HG03280 (cell line): ENCODE measurements around the gene SAFB.

Source experiments
- ATAC-seq: cut with Tn5 transposase; IDR thresholded peaks from one replicate; pipeline ENCODE4 v1.9.1; 2021; ENCODE audit warnings: mild to moderate bottlenecking, moderate library complexity; ENCODE audit not compliant: unreplicated experiment

Gene SAFB

DNA sequence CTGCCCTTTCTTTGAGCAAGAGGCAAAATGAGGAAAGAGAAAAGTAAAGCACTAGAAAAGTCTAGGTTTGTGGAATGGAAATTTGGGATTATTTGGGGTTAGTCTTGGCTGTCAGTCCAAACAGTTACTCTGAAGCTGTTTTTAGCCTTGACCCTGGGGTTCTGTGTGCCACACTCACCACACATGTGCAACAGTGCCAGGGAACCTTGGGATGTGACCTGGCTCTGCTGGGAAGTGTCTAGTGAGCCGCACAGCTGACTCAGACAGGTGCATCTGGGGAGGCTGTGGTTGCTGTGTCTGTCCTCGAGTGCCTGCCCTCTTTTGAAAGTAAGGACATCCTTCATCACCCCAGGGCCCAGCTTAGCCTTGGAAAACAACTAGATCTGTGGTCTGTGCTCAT is 41.6 kb downstream of the SAFB start:
- no peak for ATAC-seq

DNA sequence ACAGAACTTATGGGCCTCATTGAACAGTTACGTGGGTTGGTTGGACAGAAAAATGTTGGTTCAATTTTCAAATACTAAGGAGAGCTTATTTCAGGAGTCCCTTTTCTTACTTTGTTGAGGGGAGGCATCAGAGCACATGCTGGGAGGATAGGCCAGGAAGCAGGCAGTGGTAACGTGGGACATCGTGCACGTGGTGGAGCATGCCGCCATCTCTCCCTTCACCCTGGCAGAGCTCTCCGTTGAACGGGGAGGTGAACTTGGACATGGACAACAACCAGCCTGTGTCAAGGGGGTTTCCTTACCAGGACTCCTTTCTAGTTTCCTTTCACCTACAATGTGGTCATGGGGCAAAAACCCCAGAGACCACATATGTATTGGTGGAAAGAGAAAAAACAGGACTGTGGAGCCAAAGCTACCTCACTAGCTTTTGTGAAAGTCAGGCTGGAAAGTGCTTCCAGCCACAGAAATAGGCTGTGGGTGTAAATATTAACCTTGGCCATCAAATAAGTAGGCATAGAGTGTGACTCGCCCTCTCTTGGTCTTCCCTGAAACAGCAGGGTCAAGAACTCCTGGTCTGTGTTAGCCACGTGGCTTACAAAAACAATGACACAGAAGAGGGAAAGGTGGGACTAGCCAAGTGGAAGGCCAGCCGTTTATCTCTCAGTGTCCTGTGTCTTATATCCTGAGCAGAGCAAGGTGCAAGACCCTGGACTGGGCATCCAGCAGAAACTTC is 43.1 kb downstream of the SAFB start:
- ATAC-seq, result no peak

DNA sequence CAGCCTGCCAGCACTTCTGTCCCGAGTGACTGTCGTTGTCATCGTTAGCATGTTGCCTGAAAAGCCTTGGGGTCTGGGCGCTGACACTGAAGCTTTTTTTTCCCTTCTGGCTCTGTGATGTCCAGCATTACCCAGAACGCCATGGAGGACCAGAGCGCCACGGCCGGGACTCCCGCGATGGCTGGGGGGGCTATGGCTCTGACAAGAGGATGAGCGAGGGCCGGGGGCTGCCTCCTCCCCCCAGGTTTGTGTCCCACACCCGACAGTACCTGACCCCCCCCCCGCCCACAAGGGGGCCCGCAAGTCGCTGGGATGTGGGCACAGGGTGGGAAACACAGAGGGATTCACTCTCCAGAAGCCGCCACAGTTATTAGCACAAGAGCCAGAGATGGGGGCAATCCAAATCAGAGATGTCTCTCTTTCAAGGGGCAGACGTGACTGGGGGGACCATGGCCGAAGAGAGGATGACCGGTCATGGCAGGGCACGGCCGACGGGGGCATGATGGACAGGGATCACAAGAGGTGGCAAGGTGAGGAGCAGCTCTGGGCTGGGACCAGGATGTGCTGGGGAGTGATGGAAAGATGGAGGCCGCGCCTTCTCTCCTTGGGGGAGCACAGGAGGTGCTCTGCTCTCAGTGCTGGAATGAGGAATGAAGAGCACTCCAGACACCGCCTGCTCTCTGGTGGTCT is 44.2 kb downstream of the SAFB start:
- ATAC-seq, result no peak

DNA sequence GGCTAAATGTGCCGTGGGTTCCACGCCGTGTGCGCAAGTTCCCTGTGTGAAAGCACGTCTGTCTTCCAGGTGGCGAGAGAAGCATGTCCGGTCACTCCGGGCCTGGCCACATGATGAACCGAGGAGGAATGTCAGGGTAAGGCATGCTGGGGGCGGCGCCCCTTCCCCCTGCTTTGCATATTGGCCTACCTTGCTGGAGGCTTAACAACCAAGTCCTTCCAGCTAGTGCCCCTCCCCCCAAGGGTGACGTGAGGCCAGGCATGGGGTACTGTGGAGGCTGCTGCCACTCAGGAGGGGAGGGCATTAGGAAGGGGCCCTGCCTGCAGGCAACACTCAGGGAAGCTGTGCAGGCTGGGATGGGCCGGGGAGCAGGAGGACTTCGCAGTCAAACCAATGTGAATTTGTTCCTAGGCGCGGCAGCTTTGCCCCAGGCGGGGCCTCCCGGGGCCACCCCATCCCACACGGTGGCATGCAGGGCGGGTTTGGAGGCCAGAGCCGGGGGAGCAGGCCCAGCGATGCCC is 44.9 kb downstream of the SAFB start:
- ATAC-seq, result no peak

DNA sequence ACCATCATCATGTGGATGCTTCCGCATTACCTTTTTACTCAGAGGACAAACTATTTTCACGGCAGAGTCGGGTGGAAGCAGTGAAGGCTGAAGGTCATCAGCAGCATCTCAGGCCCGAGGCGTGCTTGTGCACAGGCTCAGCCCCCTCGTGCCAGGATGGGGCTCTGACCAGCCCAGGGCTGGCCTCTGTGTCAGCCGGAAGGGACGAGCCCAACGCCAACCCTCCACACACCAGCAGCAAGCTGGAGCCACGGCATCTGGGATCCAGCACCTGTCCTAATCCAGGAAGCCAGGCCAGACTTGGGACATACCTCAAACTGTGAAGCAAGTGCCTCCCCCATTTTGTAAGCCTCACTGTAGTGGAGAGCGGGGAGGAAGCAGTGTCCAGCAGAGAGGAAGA is 46.3 kb downstream of the SAFB start:
- no peak for ATAC-seq

DNA sequence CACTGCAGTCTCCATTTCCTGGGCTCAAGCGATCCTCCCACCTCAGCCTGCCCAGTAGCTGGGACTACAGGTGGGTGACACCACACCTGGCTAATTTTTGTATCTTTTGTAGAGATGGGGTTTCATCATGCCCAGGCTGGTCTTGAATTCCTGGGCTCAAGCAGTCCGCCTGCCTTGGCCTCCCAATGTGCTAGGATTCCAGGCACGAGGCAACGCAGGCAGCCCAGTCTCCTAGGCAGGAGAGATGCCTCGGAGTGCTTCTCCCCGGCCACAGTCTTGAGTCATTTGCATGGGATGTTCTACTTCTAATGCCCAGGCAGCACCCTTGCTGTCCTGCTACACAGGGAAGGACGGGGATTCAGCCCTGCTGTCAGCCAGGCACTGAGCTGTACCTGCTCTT is 48.7 kb downstream of the SAFB start:
- ATAC-seq, result no peak

DNA sequence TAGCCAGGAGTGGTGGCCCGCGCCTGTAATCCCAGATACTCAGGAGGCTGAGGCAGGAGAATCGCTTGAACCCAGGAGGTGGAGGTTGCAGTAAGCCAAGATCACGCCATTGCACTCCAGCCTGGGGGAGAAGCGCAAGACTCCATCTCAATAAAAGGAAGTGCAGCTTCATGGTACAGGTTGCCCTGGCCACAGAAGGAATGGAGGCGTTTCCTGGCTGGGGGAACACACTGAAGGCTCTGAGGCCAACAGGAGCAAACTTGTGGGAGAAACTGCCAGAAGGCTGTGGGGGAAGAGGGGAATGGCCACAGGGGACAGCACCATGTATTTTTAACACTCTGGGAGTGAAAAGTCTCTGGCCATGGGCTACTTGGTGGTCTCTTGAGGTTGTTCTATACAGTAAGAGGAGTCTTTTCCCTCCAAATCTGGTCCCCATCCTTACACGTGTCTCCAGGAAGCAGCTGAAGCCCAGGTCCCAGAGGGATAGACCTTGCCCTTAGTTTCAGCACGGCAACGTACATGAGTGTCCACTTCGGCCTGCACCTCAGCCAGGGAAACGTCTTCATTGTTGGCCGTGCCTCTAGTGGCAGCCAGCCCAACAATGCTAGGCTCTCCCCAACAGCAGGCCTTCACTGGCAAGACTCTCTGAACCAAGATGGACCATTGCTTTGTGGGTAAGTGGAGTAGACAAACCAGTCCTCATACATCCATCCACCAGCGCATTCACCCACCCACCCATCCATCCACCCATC is 50.0 kb downstream of the SAFB start:
- no peak for ATAC-seq

DNA sequence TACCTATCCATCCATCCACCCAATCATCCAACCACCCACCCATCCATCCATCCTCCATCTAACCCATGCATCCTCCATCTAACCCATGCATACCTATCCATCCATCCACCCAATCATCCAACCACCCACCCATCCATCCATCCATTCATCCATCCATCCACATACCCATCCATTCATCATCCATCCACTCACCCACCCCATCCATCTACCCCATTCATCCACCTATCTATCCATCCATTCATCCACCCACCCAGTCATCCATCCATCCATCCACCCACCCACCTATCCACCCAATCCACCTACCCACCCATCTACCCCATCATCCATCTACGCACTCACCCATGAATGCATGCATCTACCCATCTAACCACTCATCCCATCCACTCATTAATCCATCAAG is 50.9 kb downstream of the SAFB start:
- ATAC-seq, result no peak

DNA sequence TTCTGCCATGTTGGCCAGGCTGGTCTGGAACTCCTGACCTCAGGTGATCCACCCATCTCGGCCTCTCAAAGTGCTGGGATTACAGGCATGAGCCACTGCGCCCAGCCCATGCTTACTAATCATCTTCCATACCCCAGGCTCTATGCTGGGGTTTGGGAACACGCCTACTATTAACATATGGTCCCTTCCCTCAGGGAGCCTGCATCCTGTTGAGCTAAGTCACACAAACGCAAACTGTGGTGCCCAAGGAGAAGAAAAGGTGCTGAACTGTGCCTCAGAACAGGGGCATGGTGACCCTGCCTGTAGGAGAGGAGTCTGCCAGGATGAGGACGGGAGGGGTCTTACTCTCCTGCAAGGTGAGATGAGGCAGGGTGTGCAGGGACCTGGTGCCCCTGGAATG is 51.8 kb downstream of the SAFB start:
- ATAC-seq, result no peak

DNA sequence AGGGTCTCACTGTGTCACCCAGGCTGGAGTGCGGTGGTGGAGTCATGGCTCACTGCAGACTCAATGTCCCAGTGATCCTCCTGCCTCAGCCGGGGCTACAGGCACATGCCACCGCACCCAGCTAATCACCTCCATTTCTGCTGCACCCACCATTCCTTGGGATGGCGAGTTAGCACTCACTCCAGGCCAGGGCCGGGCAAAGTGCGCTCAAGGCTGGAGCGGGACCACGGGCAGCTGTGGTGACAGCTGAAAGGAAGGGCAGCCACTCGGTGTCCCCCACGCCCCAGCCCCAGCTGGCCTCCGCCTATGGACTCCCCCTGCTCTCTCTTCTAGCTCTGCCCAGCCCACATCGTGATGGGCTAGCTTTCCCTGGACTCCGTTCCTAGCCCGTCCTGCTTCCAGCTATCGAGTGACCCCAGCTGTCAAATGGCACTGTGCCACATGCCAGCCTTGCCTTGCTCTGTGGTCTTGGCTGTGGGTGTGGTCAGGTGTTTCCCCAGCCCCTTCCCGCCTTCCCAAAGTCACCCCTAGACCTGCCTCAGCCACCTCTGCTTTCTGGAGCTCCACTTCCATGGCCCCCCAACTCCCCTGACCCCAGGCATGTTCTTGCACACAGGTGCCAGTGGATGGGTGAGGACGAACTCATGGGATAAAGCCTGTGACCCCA is 53.4 kb downstream of the SAFB start:
- no peak for ATAC-seq

DNA sequence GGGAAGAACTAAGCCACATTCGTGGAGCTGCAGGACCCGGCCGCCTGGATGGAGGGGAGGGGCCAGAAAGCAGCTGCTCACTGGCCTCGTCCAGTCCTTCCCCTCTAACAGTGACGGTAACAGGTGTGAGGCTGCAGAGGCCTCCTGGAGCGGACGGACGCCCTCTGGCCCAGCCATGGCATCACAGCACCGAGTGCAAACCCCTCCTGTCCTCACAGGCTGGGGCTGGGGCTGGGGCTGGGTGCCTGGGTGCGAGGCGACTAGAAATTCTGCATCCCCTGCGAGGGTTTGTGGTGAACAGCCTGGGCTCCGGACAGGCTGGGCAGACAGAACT is 53.9 kb downstream of the SAFB start:
- ATAC-seq, result no peak

DNA sequence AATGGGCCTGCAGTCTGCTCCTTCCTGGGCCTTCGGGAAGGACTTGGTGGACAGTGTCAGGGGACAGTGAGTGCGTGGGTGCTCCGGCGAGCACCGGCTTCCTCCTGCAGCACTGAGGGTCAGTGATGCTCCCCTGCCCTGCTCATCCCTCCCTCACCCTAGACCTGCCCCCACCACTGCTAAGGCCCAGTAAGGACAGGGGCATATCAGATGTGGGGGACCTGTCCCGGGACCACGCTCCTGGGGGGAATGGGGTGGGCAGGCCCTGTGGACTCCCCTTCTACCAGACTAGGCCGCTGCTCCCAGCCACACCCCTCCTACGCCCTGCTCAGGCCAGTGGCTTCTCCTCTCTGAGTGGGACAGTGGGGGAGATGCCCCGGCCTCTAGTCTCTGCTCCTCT is 54.3 kb downstream of the SAFB start:
- no peak for ATAC-seq

DNA sequence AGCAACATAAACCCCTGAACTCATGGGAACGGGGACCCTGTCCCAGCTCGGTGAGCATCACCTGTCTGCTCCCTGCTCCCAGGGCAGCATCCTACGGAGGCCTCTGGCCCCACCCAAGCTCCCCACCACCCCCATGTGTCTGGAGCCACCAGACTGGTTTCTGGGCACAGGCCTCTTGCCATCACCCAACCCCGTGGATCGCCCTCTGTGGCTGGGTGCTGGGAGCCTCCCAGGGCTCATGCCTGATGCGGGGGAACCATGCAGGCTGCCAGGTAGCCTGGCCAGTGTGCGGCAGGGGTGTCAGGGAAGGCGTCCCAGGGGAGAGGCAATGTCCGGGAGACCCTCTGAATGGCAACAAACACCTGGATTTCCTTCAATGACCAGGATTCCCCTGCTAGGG is 54.7 kb downstream of the SAFB start:
- ATAC-seq, result no peak

DNA sequence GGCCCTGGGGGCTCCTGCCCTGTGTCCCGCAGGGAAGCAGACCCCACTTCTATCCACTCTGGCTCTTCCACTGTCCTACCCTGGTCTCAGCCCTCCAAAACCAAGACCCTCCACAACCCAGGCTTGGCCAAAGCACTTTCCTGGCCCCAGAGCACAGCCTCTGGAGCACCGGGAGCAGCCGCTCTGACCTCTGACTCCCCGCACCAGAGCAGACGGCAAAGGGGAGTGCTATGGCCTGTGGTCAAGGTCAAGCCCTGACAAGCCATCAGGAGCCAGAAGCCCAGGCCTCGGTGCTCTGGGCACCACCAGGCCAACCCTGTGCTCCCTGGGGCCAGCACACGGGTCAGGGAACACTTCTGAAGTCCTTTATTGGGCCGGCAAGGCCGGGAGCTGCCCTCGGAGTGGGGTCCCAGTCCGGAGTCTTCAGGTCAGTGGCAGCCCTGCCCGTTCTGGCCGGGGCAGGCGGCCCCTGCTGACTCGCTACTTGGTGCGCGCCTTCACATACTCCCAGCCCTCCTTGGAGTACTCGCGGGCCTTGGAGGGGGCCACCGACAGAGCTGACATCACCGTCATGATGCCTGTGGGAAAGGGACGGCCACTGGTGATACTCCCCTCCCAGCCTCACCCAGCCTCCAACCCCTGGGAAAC is 55.3 kb downstream of the SAFB start:
- no peak for ATAC-seq

DNA sequence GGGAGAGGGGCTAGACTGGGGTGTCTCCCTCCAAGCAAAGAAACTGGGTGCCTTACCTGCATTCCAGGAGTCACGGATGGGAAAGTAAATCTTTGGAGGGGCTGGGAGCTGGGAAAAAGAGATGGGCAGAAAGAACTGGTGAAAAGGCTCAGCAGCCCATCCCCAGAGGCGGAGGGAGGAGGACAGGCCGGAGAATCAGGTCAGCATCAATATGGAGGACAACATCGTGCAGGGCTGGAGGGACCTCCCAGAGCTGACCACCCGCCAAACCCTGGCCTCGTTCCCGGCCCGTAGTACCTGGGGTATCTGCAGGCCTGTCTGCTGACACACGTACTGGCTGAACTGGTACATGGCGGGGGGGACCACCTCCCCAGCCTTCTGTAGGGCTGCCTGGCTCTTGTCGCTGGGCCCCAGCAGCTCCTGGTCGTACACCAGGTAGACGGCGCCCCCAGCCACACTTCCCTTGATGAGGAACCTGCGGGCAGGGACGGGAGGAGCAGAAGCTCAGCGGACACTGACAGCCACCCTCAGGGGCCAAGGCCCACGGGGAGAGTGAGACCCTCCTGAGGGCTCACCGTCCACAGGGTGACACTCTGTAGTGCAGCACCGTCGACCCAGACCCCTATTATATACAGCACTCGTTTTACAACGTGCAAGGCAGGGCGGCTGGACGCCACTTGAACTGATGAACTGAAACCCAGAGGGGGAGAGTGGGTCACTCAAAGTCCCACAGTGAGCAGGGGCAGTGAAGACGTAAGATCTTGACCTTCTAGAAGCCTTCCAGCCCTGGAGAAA is 56.6 kb downstream of the SAFB start:
- ATAC-seq, result no peak

DNA sequence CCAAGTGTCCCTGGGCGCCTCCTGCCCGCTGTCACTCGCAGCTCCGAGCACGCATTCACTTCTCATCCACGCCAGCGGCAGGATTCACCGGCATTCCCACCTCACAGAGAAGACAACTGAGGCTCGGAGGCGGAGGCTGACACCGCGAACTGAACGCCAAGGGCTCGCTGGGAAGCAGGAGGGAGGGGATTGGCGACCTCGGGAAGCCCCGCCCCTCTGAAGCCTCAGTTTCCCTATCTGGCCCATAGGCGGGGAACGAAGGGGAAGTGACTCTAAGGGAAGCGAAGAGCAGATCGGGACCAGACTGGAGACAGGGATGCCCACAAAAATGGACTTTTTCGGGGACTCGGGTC is 57.2 kb downstream of the SAFB start:
- no peak for ATAC-seq

DNA sequence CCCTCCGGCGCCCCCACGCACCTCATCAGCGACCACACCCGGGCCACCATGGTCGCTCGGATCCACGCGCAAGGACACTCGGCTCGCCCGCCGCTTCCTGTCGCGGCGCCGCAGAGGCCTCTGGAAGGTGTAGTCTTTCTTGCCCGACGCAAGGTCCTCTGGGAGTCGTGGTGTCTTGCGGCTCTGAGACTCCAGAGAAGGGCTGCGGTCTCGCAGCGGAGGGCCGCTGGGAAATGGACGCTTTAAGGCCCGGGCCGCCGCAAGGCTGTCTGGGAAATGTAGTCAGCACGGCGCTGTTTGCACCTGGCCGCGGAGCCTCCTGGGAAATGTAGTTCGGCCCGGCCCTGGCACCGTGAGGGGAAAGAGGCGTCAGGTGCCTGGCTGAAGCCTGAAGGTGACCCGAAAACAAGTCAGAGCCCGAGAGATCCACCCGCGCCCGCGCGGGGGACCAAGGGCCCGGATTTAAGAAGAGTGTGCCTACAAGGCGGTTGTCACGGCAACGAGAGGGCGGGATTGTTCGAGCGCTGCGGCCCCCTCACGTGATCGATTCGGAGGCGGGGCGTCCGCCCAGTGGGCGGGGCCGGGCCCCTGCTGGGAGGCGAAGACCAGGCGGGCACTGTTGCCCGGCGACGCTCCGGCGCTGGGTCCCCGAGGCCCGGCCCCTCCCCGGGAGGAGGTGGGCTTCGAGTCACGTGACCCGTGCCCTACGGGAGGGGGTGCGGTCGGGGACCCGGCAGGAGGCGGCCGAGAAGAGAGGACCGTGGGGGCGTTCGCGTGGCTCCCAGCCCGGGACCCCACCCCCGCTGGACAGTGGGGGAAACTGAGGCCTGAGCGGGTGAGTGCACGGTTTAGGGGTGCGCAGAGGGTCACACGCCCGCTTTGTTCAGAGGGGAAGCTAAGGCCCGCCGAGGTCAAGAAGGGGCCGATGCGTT is 57.8 kb downstream of the SAFB start, which contains the start of the genes HSD11B1L and MICOS13:
Gene HSD11B1L (plus strand): TSS at position 591 of the 932 bp plus-strand sequence. CDS start 3,806 bp downstream, outside the sequence.
Gene MICOS13 (minus strand): TSS at position 80 of the 932 bp plus-strand sequence. CDS start 30 bp downstream, at position 50.
- ATAC-seq, result peak; percentile 86

DNA sequence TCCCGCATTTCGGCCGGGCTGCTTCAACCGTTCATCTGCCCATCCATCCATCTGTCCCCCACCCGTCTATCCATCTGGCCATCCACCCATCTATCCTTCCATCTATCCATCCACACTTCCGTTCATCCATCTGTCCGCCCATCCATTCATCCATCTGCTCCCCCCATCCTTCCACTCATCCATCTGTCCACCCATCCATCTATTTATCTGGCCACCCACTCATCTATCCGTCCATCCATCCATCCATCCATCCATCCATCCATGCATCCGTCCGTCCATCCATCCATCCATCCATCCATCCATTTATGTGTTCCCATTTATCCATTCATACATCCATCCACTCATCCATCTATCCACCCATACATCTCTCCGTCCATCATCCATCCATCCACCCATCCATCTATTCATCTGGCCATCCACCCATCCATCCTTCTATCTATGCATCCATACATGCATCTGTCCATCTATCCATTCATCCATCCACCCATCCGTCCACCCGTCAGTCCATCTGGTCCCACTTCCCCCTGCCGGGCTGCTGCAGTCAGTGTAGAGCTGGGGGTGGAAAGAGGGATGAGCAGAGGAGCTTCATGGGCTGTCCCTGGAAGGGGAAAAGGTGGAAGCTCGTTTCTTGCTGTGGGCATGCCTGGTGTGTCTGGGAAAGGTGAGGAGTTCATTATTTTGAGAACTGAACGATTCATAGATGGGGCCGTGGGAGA is 58.7 kb downstream of the SAFB start:
- no peak for ATAC-seq
